Coronary artery (tissue), 2 donors: Measurements from ENCODE around the gene HTR3B.

Experiments
- DNase-seq: peaks from one replicate; pipeline ENCODE4 v3.0.0-alpha.2; 2017; ENCODE audit warnings: low spot score
- H3K27ac ChIP-seq, 2 donors: fragments of 200-600 bp; sonication (generic); one replicate each; pipeline ENCODE4 v1.5.1; 2016 to 2019
- H3K4me3 ChIP-seq: fragments of 200-600 bp; sonication (generic); 2 replicates; pipeline ENCODE4 v1.5.1; 2016; ENCODE audit warnings: mild to moderate bottlenecking, moderate library complexity
- CTCF ChIP-seq: fragments of 200-600 bp; sonication (generic); IDR thresholded peaks from one replicate; pipeline ENCODE4 v1.5.1; 2019; ENCODE audit warnings: antibody characterized with exemption

HTR3B gene

GRCh38 chr11:113989381-113989780 is 84.8 kb downstream of the HTR3B start:
- Histone ChIP-seq H3K27ac (no peak overlapping the region), H3K4me3 (no peak overlapping the region)
- DNase-seq: no peak
- TF ChIP-seq CTCF: no peak

- Histone ChIP-seq H3K27ac (no peak overlapping the region), H3K4me3 (no peak overlapping the region)
- DNase-seq: no peak
- no peak for TF ChIP-seq CTCF
Observed at GRCh38 chr11:113989916-113990315, 85.3 kb downstream of the HTR3B start.

GRCh38 chr11:113991170-113991569 is 86.6 kb downstream of the HTR3B start:
- no peak for TF ChIP-seq CTCF
- no peak overlapping the region for H3K27ac ChIP-seq
- DNase-seq: no peak
- no peak overlapping the region for H3K4me3 ChIP-seq

- DNase-seq: no peak
Observed at GRCh38 chr11:113991718-113992458, 87.3 kb downstream of the HTR3B start.

GRCh38 chr11:113992459-113993110 is 88.0 kb downstream of the HTR3B start:
- Histone ChIP-seq H3K4me3 (no peak overlapping the region), H3K27ac (no peak overlapping the region)
- TF ChIP-seq CTCF: no peak
- no peak for DNase-seq

More at GRCh38 chr11:113991718-113992458, 87.3 kb downstream of the HTR3B start:
- TF ChIP-seq CTCF: no peak
- Histone ChIP-seq H3K27ac (no peak overlapping the region), H3K4me3 (no peak overlapping the region)

GRCh38 chr11:113994077-113994954 is 89.7 kb downstream of the HTR3B start:
- H3K4me3 ChIP-seq: no peak overlapping the region
- TF ChIP-seq CTCF: peak; percentile 68
- DNase-seq: no peak
- no peak overlapping the region for H3K27ac ChIP-seq
